Lower leg skin (tissue), 3 donors: ENCODE data around the gene TECTA.

ENCODE experiments used
- CTCF ChIP-seq, 3 donors: fragments of 450-650 bp; IDR thresholded peaks; one replicate each; pipeline ENCODE4 v1.5.1; 2016; ENCODE audit warnings: antibody characterized with exemption in 3 of 3, mild to moderate bottlenecking in 3 of 3, moderate library complexity in 2 of 3
- POLR2A ChIP-seq, 2 donors: fragments of 450-650 bp; IDR thresholded peaks; one replicate each; pipeline ENCODE4 v1.6.1; 2016 to 2017; ENCODE audit warnings: antibody characterized with exemption in 2 of 2, mild to moderate bottlenecking in 1 of 2, moderate library complexity in 1 of 2

GRCh38 chr11:121198491-121198890 is 97.4 kb downstream of the TECTA start:
- TF ChIP-seq CTCF (IDR thresholded peaks at IDR 0.05) (no peak), POLR2A (IDR thresholded peaks at IDR 0.05) (no peak)
